ENCODE results near the gene OPTN. TPM values are rescaled to one million over a fixed set of nuclear protein-coding genes. Genes with fewer than 3 reads are reported as not detected.
"Not testable (repeated sequence)": the region's sequence is repeated elsewhere in the genome, so short reads cannot be mapped to it uniquely, and the experiment has no call there.

The OPTN gene
- total RNA-seq, 1 experiment from 2014 or later = 13.5 TPM

GRCh38 chr10:13090289-13090688 lies 9.7 kb upstream of the OPTN start:
- TF ChIP-seq EZH2 (IDR thresholded peaks at IDR 0.05; ENCODE audit: borderline replicate concordance, low read depth, low read length, poor library complexity, severe bottlenecking) (no peak), CTCF (conservative IDR thresholded peaks at IDR 0.05; ENCODE audit: low read depth, low read length) (no peak)
- no TSS peak for BruUV-seq (replicated peaks)
- intact Hi-C loops (cut with micrococcal nuclease; ENCODE audit: unreplicated experiment) = no loop called here
- Histone ChIP-seq H3K36me3 (ENCODE audit: insufficient read depth, low read length, poor library complexity, severe bottlenecking) (no peaks in the 10 kb centered on the region), H3K27me3 (replicated peaks; ENCODE audit: insufficient read depth, low read depth, low read length, poor library complexity) (no peaks in the 10 kb centered on the region), H3K4me3 (ENCODE audit: low read depth, low read length, poor library complexity, severe bottlenecking) (no peak overlapping the region), H3K27ac (ENCODE audit: low read depth, low read length, poor library complexity, severe bottlenecking) (no peak overlapping the region), H3K9me3 (ENCODE audit: low read depth, low read length, poor library complexity, severe bottlenecking) (no peaks in the 10 kb centered on the region), H3K4me1 (ENCODE audit: insufficient read depth, low read length, poor library complexity, severe bottlenecking) (peaks cover 4% of the 10 kb centered on the region)
- ChIA-PET CTCF (interaction anchor here (0.7 kb wide), 1 partner anchor 529 kb away, joined by 6 read pairs; no protein-coding TSS in a partner anchor), POLR2A (ENCODE audit: low non-redundant PET) (interaction anchor here (0.6 kb wide), 1 partner anchor 19 kb away, joined by 5 read pairs; no protein-coding TSS in a partner anchor)
- DNase-seq (ENCODE audit: low spot score) = no peak

GRCh38 chr10:13091801-13092200 lies 8.2 kb upstream of the OPTN start:
- no peak for DNase-seq (ENCODE audit: low spot score)
- H3K27ac ChIP-seq (ENCODE audit: low read depth, low read length, poor library complexity, severe bottlenecking) = no peak overlapping the region
- TF ChIP-seq EZH2 (IDR thresholded peaks at IDR 0.05; ENCODE audit: borderline replicate concordance, low read depth, low read length, poor library complexity, severe bottlenecking) (no peak), CTCF (conservative IDR thresholded peaks at IDR 0.05; ENCODE audit: low read depth, low read length) (no peak)
- H3K4me1 ChIP-seq (ENCODE audit: insufficient read depth, low read length, poor library complexity, severe bottlenecking) = peaks cover 4% of the 10 kb centered on the region
- no peak overlapping the region for H3K4me3 ChIP-seq (ENCODE audit: low read depth, low read length, poor library complexity, severe bottlenecking)
- BruUV-seq (replicated peaks) = no TSS peak
- POLR2A ChIA-PET (ENCODE audit: low non-redundant PET) = no interaction called here
- H3K36me3 ChIP-seq (ENCODE audit: insufficient read depth, low read length, poor library complexity, severe bottlenecking) = no peaks in the 10 kb centered on the region
- CTCF ChIA-PET = no interaction called here
- no peaks in the 10 kb centered on the region for H3K27me3 ChIP-seq (replicated peaks; ENCODE audit: insufficient read depth, low read depth, low read length, poor library complexity)
- no peaks in the 10 kb centered on the region for H3K9me3 ChIP-seq (ENCODE audit: low read depth, low read length, poor library complexity, severe bottlenecking)
- intact Hi-C loops (cut with micrococcal nuclease; ENCODE audit: unreplicated experiment) = no loop called here

GRCh38 chr10:13092291-13093102 lies 7.5 kb upstream of the OPTN start:
- ChIA-PET CTCF (interaction anchor here (0.6 kb wide), 1 partner anchor 341 kb away, joined by 5 read pairs; no protein-coding TSS in a partner anchor), POLR2A (ENCODE audit: low non-redundant PET) (no interaction called here)
- H3K27me3 ChIP-seq (replicated peaks; ENCODE audit: insufficient read depth, low read depth, low read length, poor library complexity) = no peaks in the 10 kb centered on the region
- peaks cover 4% of the 10 kb centered on the region for H3K4me1 ChIP-seq (ENCODE audit: insufficient read depth, low read length, poor library complexity, severe bottlenecking)
- BruUV-seq (replicated peaks) = no TSS peak
- no peaks in the 10 kb centered on the region for H3K36me3 ChIP-seq (ENCODE audit: insufficient read depth, low read length, poor library complexity, severe bottlenecking)
- intact Hi-C loops (cut with micrococcal nuclease; ENCODE audit: unreplicated experiment) = no loop called here
- H3K4me3 ChIP-seq (ENCODE audit: low read depth, low read length, poor library complexity, severe bottlenecking) = no peak overlapping the region
- TF ChIP-seq EZH2 (IDR thresholded peaks at IDR 0.05; ENCODE audit: borderline replicate concordance, low read depth, low read length, poor library complexity, severe bottlenecking) (no peak), CTCF (conservative IDR thresholded peaks at IDR 0.05; ENCODE audit: low read depth, low read length) (no peak)
- DNase-seq (ENCODE audit: low spot score) = no peak
- no peak overlapping the region for H3K27ac ChIP-seq (ENCODE audit: low read depth, low read length, poor library complexity, severe bottlenecking)
- H3K9me3 ChIP-seq (ENCODE audit: low read depth, low read length, poor library complexity, severe bottlenecking) = no peaks in the 10 kb centered on the region

DNA sequence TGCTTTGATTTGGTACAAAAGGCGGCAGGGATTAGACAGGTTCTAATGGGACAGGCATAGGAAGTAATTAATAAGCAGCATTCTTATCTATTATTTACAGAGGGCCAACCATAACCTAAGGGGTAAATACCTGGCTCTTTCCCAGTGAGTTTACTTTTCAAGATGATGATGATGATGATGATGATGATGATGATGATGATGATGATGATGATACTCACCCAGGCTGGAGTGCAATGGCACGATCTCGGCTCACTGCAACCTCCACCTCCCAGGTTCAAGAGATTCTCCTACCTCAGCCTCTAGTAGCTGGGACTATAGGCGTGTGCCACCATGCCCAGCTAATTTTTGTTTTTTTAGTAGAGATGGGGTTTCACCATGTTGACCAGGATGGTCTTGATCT lies 5.9 kb upstream of the OPTN start:
- H3K9me3 ChIP-seq (ENCODE audit: low read depth, low read length, poor library complexity, severe bottlenecking); POLR2A ChIA-PET (ENCODE audit: low non-redundant PET); intact Hi-C loops (cut with micrococcal nuclease; ENCODE audit: unreplicated experiment); H3K4me3 ChIP-seq (ENCODE audit: low read depth, low read length, poor library complexity, severe bottlenecking); DNase-seq (ENCODE audit: low spot score); CTCF ChIA-PET; BruUV-seq (replicated peaks); H3K27me3 ChIP-seq (replicated peaks; ENCODE audit: insufficient read depth, low read depth, low read length, poor library complexity); H3K27ac ChIP-seq (ENCODE audit: low read depth, low read length, poor library complexity, severe bottlenecking); H3K36me3 ChIP-seq (ENCODE audit: insufficient read depth, low read length, poor library complexity, severe bottlenecking); H3K4me1 ChIP-seq (ENCODE audit: insufficient read depth, low read length, poor library complexity, severe bottlenecking): not testable (repeated sequence)

Data from A673 (cell line).